ENCODE data around the gene PRICKLE1. TPM values are rescaled to one million over a fixed set of nuclear protein-coding genes. Genes with fewer than 3 reads are reported as not detected.

The PRICKLE1 gene
- total RNA-seq, 3 donors from 2014 or later, result 6.4 to 9.4 (median 9.2) TPM

GRCh38 chr12:42490261-42490842, 99.2 kb downstream of the PRICKLE1 start:
- TF ChIP-seq POLR2A (IDR thresholded peaks at IDR 0.05) (no peak), CTCF (IDR thresholded peaks at IDR 0.05) (no peak), POLR2AphosphoS5 (IDR thresholded peaks at IDR 0.05) (no peak)
- intact Hi-C loops (cut with DNase I; ENCODE audit: low total_unique reads), result no loop called here
- Histone ChIP-seq H3K9me3 (no peaks in the 10 kb centered on the region), H3K27ac (no peak overlapping the region), H3K27me3 (no peaks in the 10 kb centered on the region), H3K36me3 (no peaks in the 10 kb centered on the region), H3K4me1 (no peaks in the 10 kb centered on the region), H3K4me3 (no peak overlapping the region)
- DNase-seq (ENCODE audit: low spot score in 2 of 2), result no peak

- Histone ChIP-seq H3K36me3 (no peaks in the 10 kb centered on the region), H3K27ac (no peak overlapping the region), H3K4me1 (no peaks in the 10 kb centered on the region), H3K27me3 (no peaks in the 10 kb centered on the region), H3K9me3 (no peaks in the 10 kb centered on the region), H3K4me3 (no peak overlapping the region)
- intact Hi-C loops (cut with DNase I; ENCODE audit: low total_unique reads), result no loop called here
- no peak for TF ChIP-seq POLR2A (IDR thresholded peaks at IDR 0.05)
- TF ChIP-seq POLR2AphosphoS5 (IDR thresholded peaks at IDR 0.05), result no peak
- TF ChIP-seq CTCF (IDR thresholded peaks at IDR 0.05), result no peak
- no peak for DNase-seq (ENCODE audit: low spot score in 2 of 2)
Observed at GRCh38 chr12:42486407-42486806, 103.1 kb downstream of the PRICKLE1 start.

DNA sequence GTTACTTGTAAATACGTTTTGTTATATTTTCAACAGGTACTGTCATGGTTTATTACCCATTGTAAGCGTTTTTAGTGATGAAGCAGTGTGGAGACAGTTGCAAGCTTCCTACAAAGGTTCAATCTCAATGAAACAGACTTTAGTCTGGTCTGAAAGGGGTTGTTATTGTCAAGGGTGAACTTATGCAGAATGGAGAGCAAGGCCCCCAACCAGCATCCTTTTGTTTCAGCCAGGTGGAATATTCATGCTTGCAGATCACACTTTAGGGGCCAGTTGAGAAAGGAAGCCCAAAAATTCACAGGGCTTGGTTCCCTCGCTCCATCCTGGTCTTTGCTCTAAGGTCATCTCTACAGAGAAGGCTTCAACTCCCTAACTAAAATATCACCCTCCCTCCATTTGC, 103.7 kb downstream of the PRICKLE1 start:
- Histone ChIP-seq H3K27ac (no peak overlapping the region), H3K4me1 (no peaks in the 10 kb centered on the region), H3K9me3 (no peaks in the 10 kb centered on the region), H3K36me3 (no peaks in the 10 kb centered on the region), H3K27me3 (no peaks in the 10 kb centered on the region), H3K4me3 (no peak overlapping the region)
- DNase-seq (ENCODE audit: low spot score in 2 of 2), result no peak
- intact Hi-C loops (cut with DNase I; ENCODE audit: low total_unique reads), result no loop called here
- TF ChIP-seq CTCF (IDR thresholded peaks at IDR 0.05), result no peak
- TF ChIP-seq POLR2AphosphoS5 (IDR thresholded peaks at IDR 0.05), result no peak
- TF ChIP-seq POLR2A (IDR thresholded peaks at IDR 0.05), result no peak

- peak overlapping the region in 1 of 2 donors; percentile 67 for H3K27ac ChIP-seq
- H3K4me3 ChIP-seq, result no peak overlapping the region
- no peaks in the 10 kb centered on the region for H3K36me3 ChIP-seq
- no peaks in the 10 kb centered on the region for H3K27me3 ChIP-seq
- DNase-seq (ENCODE audit: low spot score in 2 of 2), result no peak
- H3K9me3 ChIP-seq, result no peaks in the 10 kb centered on the region
- TF ChIP-seq CTCF (IDR thresholded peaks at IDR 0.05) (no peak), POLR2A (IDR thresholded peaks at IDR 0.05) (no peak), POLR2AphosphoS5 (IDR thresholded peaks at IDR 0.05) (no peak)
- H3K4me1 ChIP-seq, result no peaks in the 10 kb centered on the region
- intact Hi-C loops (cut with DNase I; ENCODE audit: low total_unique reads), result no loop called here
Observed at GRCh38 chr12:42484996-42485395, 104.5 kb downstream of the PRICKLE1 start.

- TF ChIP-seq CTCF (IDR thresholded peaks at IDR 0.05) (no peak), POLR2A (IDR thresholded peaks at IDR 0.05) (no peak), POLR2AphosphoS5 (IDR thresholded peaks at IDR 0.05) (no peak)
- peak overlapping the region; percentile 67 to 88 for H3K27ac ChIP-seq
- no peaks in the 10 kb centered on the region for H3K4me1 ChIP-seq
- H3K4me3 ChIP-seq, result peak overlapping the region; percentile 72 to 91 (median 81)
- no peak for DNase-seq (ENCODE audit: low spot score in 2 of 2)
- intact Hi-C loops (cut with DNase I; ENCODE audit: low total_unique reads), result no loop called here
- no peaks in the 10 kb centered on the region for H3K27me3 ChIP-seq
- no peaks in the 10 kb centered on the region for H3K36me3 ChIP-seq
- no peaks in the 10 kb centered on the region for H3K9me3 ChIP-seq
Observed at GRCh38 chr12:42483521-42483790, 106.1 kb downstream of the PRICKLE1 start.

All from breast epithelium (tissue), 4 donors.